GM18861 (cell line): ENCODE measurements around the gene PDE1A.
"Not testable (repeated sequence)": the region's sequence is repeated elsewhere in the genome, so short reads cannot be mapped to it uniquely, and the experiment has no call there.

ENCODE experiments used
- ATAC-seq: cut with Tn5 transposase; IDR thresholded peaks from one replicate; pipeline ENCODE4 v1.9.1; 2021; ENCODE audit not compliant: unreplicated experiment

Gene PDE1A

DNA sequence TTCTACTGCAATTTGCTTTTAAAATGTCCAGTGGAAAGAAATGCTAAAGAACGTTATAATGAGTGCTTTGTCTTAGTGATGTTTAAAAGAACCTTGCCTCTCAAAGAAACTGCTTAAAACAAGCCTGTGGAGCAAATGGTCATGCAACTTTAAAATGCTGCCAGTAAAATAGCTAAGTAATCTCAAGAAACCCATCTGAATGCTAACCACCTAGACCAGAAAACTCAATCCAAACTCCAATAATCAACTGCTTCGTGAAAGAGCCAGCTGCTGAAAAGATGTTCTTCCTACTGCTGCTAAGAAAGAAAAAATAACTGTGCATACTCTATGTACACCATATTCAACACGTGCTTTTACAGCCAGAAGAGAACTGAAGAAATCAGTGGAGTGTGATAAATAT, 145.6 kb downstream of the PDE1A start:
- ATAC-seq: no peak

DNA sequence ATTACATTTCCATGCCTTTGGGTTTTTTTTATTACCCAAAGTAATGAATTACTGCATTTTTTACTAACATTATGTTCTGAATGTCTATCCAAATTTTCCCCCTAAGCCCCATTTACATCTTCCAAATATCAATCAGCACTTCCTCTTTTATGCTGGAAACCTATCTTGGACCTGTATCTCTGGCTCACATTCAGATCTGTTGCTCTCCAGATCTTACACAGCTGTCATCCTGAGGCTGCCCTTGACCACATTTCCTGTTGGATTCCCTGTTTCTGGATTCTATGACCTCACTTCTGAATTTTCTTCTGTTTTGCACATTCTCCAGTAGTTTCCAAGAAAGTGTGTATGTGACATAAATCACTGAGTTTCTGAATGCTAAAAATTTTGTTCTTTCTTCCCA, 146.7 kb downstream of the PDE1A start:
- no peak for ATAC-seq

GRCh38 chr2:182276662-182277061, 150.2 kb downstream of the PDE1A start:
- not testable (repeated sequence) for ATAC-seq

GRCh38 chr2:182267971-182268370, 158.9 kb downstream of the PDE1A start:
- ATAC-seq: no peak

DNA sequence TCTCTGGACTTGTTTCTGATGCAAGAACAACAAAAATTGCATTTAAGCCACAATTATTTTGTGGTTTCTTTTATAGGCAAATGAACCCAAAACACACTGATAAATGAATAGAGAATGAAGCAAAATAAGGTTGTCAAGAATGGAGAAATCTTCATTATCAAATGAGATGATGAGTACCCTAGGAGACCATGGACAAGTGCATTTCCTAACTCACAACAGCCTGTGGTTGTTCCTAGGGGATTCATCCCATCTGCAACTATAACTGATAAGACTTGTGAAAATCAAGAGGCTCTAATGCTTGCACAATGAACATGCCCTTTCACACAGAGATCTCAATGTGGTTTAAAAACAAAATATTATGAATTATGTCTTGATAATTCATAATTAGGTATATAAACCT, 159.9 kb downstream of the PDE1A start:
- no peak for ATAC-seq

- no peak for ATAC-seq
These were observed 161.1 kb downstream of the PDE1A start for GRCh38 chr2:182265718-182266117.

DNA sequence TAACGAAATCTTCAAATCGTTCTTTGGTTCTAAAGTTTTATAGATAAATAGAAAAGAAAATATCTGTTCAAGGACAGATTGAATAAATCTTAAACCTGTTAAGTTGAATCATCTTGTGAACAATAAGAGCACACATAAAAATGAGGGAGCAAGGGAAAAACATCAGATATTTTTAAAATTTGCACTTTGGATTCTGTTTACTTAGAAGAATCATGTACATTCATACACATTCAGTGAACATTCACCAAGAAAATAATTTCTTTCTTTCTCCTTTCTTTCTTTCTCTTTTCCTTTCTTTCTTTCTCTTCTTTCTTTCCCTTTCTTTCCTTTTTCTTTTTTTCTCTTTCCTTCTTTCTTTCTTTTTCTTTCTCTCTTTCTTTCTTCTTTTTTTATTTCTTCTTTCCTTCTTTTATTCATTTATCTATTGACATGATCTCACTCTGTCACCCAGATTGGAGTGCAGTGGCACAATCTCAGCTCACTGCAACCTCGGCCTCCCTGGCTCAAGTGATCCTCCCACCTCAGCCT, 164.9 kb downstream of the PDE1A start:
- no peak for ATAC-seq

DNA sequence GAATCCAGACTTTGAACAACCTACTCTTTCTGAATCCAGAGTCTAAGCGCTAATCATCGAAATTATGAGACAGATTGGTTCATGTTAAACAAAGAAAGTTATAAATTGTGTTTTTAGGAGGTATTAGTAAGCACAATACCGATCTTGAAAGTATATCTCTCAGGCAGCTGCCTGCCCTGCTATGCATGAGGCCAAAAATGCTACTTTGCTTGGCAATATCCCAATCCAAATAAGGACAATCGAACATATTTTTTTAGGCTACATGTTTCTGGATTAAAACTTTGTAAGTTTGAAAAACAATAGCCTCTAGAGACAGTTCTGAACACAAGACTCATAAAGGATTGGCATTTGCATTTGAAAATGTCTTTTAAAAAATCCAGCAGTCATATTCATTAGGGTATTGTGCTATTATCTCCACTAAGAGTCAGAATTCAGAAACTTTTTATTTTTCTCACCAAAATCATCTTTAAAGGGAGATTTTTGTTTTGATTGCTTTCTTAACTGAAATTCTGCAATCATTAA, 167.1 kb downstream of the PDE1A start:
- ATAC-seq: no peak

GRCh38 chr2:182252534-182252933, 174.3 kb downstream of the PDE1A start:
- no peak for ATAC-seq

DNA sequence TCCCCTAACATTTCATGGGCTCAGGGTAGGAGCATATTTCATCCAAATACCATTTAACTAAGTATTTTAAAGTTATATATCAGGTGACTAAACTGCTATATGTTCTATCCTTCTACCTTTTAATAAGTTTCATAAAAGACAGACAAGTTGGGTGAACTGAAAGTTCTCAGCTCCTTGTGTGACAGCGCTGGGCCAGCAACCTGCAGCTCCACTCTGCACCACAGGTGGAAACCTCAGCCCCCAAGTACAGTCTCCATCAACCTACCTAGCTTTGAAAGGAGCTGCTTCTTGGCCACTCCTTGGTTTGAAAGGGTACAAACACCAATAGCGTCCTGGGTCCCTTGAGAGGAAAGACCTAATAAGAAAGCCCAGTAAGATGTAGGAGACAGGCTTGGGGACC, 177.9 kb downstream of the PDE1A start:
- ATAC-seq: no peak

DNA sequence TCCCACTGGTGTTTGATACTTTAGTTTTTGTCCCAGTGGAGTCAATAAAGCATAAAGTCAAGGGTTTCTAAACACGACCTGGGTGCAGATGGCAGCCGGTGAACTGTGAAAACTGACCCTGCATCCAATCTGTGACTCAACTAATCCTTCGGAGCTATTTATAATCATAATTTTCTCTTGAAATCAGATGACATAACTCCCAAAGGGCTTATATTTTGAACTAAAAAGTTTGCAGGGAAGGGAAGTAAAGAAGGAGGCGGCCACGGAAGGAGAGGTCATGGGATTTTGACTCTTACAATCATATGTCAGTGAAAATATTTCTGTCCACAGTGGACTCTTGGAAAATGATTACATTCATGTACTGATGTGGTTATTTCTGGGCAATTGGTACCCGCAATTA, 178.5 kb downstream of the PDE1A start:
- ATAC-seq: no peak

DNA sequence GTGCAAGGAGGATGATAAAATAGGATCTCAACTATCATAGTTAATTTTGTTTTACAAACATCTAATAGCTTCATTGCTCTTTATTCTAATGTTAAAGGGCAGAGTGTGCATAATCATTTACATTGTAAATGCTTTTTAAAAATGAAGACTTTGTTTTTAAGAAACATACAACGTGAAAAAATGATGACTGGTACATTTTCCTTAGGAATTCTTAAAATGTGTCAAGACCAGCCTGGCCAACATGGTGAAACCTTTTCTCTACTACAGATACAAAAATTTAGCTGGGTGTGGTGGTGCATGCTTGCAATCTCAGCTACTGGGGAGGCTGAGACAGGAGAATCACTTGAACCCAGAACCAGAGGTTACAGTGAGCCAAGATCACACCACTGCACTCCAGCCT, 179.0 kb downstream of the PDE1A start:
- no peak for ATAC-seq

DNA sequence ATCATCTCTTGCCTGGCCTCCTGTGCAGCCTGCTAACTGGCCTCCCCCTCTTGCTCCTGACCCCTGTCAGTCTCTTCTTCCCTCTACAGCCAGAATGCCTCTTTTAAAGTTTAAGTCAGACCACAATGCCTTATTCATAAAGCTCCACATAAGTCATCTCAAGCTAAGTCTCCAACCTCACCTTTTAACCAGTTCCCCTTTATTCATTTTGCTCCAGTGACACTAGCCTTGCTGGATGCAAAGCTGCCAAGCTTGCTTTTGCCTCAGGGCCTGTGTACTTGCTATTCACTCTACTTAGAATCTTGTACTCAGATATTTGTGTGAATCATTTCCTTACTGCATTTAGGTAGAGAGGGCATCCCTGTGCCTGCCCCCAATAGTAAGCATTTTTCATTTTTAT, 180.9 kb downstream of the PDE1A start:
- ATAC-seq: peak; percentile 67

DNA sequence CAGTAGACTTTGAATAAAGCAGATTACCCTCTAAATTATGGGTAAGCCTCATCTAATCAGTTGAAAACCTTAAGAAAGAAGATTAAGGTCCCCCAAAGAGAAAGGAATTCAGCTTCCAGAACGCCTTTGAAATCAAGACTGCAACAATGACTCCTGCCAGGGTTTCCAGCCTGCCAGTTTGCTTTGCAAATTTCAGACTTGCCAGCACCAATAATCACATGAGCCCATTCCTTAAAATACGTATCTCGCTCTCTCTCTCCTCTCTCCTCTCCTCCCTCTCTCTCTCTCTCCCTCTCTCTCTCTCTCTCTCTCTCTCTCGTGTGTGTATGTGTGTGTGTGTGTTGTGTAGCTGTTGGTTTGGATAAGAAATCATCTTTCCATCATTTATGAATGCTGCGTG, 184.2 kb downstream of the PDE1A start:
- no peak for ATAC-seq

GRCh38 chr2:182241936-182242335, 184.9 kb downstream of the PDE1A start:
- no peak for ATAC-seq

- peak; percentile 100 for ATAC-seq
These were observed 185.9 kb downstream of the PDE1A start for GRCh38 chr2:182240862-182241371.

- ATAC-seq: no peak
These were observed 196.3 kb downstream of the PDE1A start for GRCh38 chr2:182230561-182230960.

GRCh38 chr2:182229297-182229696, 197.5 kb downstream of the PDE1A start:
- no peak for ATAC-seq

DNA sequence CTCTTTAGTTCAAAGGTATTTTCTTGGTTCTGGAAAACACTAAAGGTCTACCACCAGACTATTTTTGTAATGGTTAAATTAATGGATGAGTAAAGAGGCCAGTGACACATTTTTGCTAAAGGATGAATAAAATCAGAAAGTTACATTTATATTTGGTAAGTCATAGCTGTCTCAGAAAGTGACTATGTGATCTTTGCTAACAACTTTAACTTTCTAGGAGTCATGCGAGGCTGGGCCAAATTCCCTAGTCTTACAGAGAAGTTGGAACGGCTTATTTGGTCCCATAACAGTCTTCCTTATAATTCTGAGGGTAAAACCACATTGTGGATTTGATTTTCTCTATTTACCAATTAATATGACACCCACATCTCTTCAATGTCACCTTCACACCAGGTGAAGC, 198.1 kb downstream of the PDE1A start:
- ATAC-seq: no peak

DNA sequence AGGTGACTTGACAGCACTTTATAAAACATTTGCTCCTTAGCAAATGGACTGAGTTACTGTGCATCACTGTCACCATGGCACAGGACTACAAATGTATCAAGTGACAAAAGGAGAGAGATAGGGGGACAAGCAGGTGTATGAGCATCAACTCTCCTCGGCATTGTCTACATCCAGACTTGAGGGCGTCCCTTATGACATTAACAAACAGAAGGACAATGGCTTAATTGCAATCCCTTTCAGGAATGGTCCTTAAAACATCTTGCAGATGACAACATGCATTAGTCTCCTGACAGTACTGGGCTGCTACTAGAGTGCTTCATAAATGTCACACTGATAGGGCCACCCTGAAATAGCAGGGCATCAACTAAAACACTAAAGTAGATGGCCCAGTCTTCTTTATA, 198.8 kb downstream of the PDE1A start:
- no peak for ATAC-seq

- ATAC-seq: no peak
These were observed 200.0 kb downstream of the PDE1A start for GRCh38 chr2:182226807-182227206.

DNA sequence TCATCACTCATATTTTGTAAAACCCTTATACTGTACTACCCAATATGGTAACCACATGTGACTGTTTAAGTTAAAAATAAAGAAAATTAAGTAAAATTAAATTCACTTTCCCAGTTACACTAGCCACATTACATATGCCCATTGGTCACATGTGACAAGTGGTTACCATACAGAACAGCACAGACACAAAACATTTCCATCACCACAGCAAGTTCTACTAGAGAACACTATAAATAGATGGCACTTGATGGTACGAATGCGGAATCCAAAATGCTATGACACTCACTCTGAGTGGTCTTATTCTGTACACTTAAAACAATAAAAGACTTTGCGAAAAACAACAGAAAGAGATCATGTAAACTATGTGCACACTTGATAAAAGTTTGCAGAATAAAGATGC, 202.2 kb downstream of the PDE1A start:
- ATAC-seq: no peak

- no peak for ATAC-seq
These were observed 205.8 kb downstream of the PDE1A start for GRCh38 chr2:182220998-182221397.
